IMR-90 (cell line): ENCODE data around the gene AKT2. TPM values are rescaled to one million over a fixed set of nuclear protein-coding genes. Genes with fewer than 3 reads are reported as not detected.

Experiments
- ATAC-seq: fragments of 200-7000 bp; cut with Tn5 transposase; 2 replicates; pipeline ENCODE4 v1.9.1; 2020; ENCODE audit warnings: low read depth, mild to moderate bottlenecking, moderate library complexity
- BruUV-seq: library from RNA; stranded (reverse); fragments of 400-500 nt; replicated peaks from 2 replicates; lab custom pipeline; 2021; lab: Mats Ljungman, UMichigan
- CTCF ChIA-PET: fragments of 300-600 bp; formaldehyde crosslinking; extraction: SDS; loops from one replicate; lab custom pipeline; 2021; ENCODE audit warnings: antibody characterized with exemption; lab: Yijun Ruan, JAX
- POLR2A ChIA-PET: fragments of 300-600 bp; sonication (Branson Sonifier 250); formaldehyde crosslinking; loops from one replicate; lab custom pipeline; 2022; ENCODE audit warnings: antibody characterized with exemption; ENCODE audit not compliant: unreplicated experiment; lab: Charles Lee
- DNase-seq: peaks from one replicate; pipeline ENCODE4 v3.0.0; 2013
- H2AFZ ChIP-seq: replicated peaks from 2 replicates; pipeline ENCODE3; 2013; ENCODE audit warnings: low read length, mild to moderate bottlenecking; ENCODE audit not compliant: poor library complexity
- H2AK5ac ChIP-seq: 2 replicates; pipeline ENCODE4 v1.6.1; 2013; ENCODE audit warnings: low read depth, low read length, inconsistent platforms
- H2AK9ac ChIP-seq: replicated peaks from 2 replicates; pipeline ENCODE3; 2013; ENCODE audit warnings: mild to moderate bottlenecking, low read depth, low read length, moderate library complexity; ENCODE audit not compliant: poor library complexity
- H2BK120ac ChIP-seq: 2 replicates; pipeline ENCODE4 v1.6.1; 2013; ENCODE audit warnings: low read depth, low read length, inconsistent platforms
- H2BK15ac ChIP-seq: 3 replicates; pipeline ENCODE4 v1.6.1; 2013; ENCODE audit warnings: low read depth, low read length, inconsistent platforms
- H2BK20ac ChIP-seq: 2 replicates; pipeline ENCODE4 v1.6.1; 2013; ENCODE audit warnings: low read depth, mild to moderate bottlenecking, inconsistent platforms, low read length, moderate library complexity
- H2BK5ac ChIP-seq: 2 replicates; pipeline ENCODE4 v1.6.1; 2013; ENCODE audit warnings: mild to moderate bottlenecking, low read depth, low read length, inconsistent platforms; ENCODE audit not compliant: poor library complexity, severe bottlenecking
- H3K14ac ChIP-seq: replicated peaks from 2 replicates; pipeline ENCODE4 v1.6.1; 2013; ENCODE audit warnings: low read depth, low read length, inconsistent platforms
- H3K18ac ChIP-seq: 2 replicates; pipeline ENCODE4 v1.6.1; 2013; ENCODE audit warnings: low read depth, low read length, control low read depth
- H3K23ac ChIP-seq: 2 replicates; pipeline ENCODE4 v1.6.1; 2013; ENCODE audit warnings: low read depth, low read length, inconsistent platforms
- H3K27ac ChIP-seq: 2 replicates; pipeline ENCODE4 v1.5.1; 2013; ENCODE audit warnings: mild to moderate bottlenecking, control low read depth, low read length; ENCODE audit not compliant: insufficient read depth
- H3K27me3 ChIP-seq: 2 replicates; pipeline ENCODE4 v1.6.1; 2013; ENCODE audit warnings: low read length; ENCODE audit not compliant: control insufficient read depth, insufficient read depth
- H3K36me3 ChIP-seq: 2 replicates; pipeline ENCODE4 v1.6.1; 2013; ENCODE audit warnings: low read length, mixed read lengths; ENCODE audit not compliant: control insufficient read depth, insufficient read depth
- H3K4ac ChIP-seq: 2 replicates; pipeline ENCODE4 v1.6.1; 2013; ENCODE audit warnings: low read depth, low read length, inconsistent platforms
- H3K4me1 ChIP-seq: 2 replicates; pipeline ENCODE4 v1.6.1; 2013; ENCODE audit warnings: low read length, mixed read lengths; ENCODE audit not compliant: control insufficient read depth, insufficient read depth
- H3K4me2 ChIP-seq: 2 replicates; pipeline ENCODE4 v1.6.1; 2013; ENCODE audit warnings: low read depth, mild to moderate bottlenecking, control low read depth, low read length, moderate library complexity
- H3K4me3 ChIP-seq: 2 replicates; pipeline ENCODE4 v1.5.1; 2013; ENCODE audit warnings: low read depth, mild to moderate bottlenecking, control low read depth, low read length, moderate library complexity; ENCODE audit not compliant: insufficient read depth
- H3K56ac ChIP-seq: 2 replicates; pipeline ENCODE4 v1.6.1; 2013; ENCODE audit warnings: low read length, inconsistent platforms; ENCODE audit not compliant: insufficient read depth; ENCODE audit errors: extremely low read depth
- H3K79me1 ChIP-seq, 2 experiments: 2 replicates each; pipeline ENCODE4 v1.6.1; 2013; ENCODE audit warnings: low read length in 2 of 2, inconsistent platforms in 1 of 2, low read depth in 1 of 2
- H3K9ac ChIP-seq: 2 replicates; pipeline ENCODE4 v1.6.1; 2013; ENCODE audit warnings: low read depth, low read length, control low read depth
- H3K9me1 ChIP-seq: 2 replicates; pipeline ENCODE4 v1.6.1; 2013; ENCODE audit warnings: low read length, inconsistent platforms; ENCODE audit not compliant: insufficient read depth
- H3K9me3 ChIP-seq: 2 replicates; pipeline ENCODE4 v1.6.1; 2013; ENCODE audit warnings: low read length; ENCODE audit not compliant: control insufficient read depth, insufficient read depth
- H4K20me1 ChIP-seq: 2 replicates; pipeline ENCODE4 v1.6.1; 2013; ENCODE audit warnings: low read length, inconsistent platforms; ENCODE audit not compliant: insufficient read depth
- H4K5ac ChIP-seq: 2 replicates; pipeline ENCODE4 v1.6.1; 2013; ENCODE audit warnings: mild to moderate bottlenecking, low read depth, low read length, control low read depth
- H4K8ac ChIP-seq, 2 experiments: 2 replicates each; pipeline ENCODE4 v1.6.1; 2013; ENCODE audit warnings: low read depth in 2 of 2, low read length in 2 of 2, control low read depth in 1 of 2, inconsistent platforms in 1 of 2
- H4K91ac ChIP-seq: 2 replicates; pipeline ENCODE4 v1.6.1; 2013; ENCODE audit warnings: low read depth, low read length, inconsistent platforms; ENCODE audit not compliant: insufficient read depth
- BHLHE40 ChIP-seq: fragments of 150-350 bp; IDR thresholded peaks from 2 replicates; pipeline ENCODE4 v1.6.1; 2016; ENCODE audit warnings: mild to moderate bottlenecking, low read depth, low read length
- CEBPB ChIP-seq: IDR thresholded peaks from 2 replicates; pipeline ENCODE4 v1.6.1; 2012; ENCODE audit warnings: low read depth, low read length, improper control_type of control experiment
- CHD1 ChIP-seq: IDR thresholded peaks from 2 replicates; pipeline ENCODE4 v1.6.1; 2012; ENCODE audit warnings: low read depth, low read length, improper control_type of control experiment
- FOS ChIP-seq: fragments of 150-350 bp; IDR thresholded peaks from 2 replicates; pipeline ENCODE4 v1.6.1; 2016; ENCODE audit warnings: low read depth, low read length
- MAFK ChIP-seq: IDR thresholded peaks from 2 replicates; pipeline ENCODE4 v1.6.1; 2012; ENCODE audit warnings: low read depth, low read length, improper control_type of control experiment
- MAZ ChIP-seq: IDR thresholded peaks from 2 replicates; pipeline ENCODE4 v1.6.1; 2012; ENCODE audit warnings: low read depth, mild to moderate bottlenecking, low read length, improper control_type of control experiment, moderate library complexity, borderline replicate concordance
- NFE2L2 ChIP-seq: fragments of 150-350 bp; IDR thresholded peaks from 2 replicates; pipeline ENCODE4 v1.6.1; 2016; ENCODE audit warnings: low read depth, mild to moderate bottlenecking, low read length
- RAD21 ChIP-seq: IDR thresholded peaks from 2 replicates; pipeline ENCODE4 v1.6.1; 2012; ENCODE audit warnings: low read length, improper control_type of control experiment
- RCOR1 ChIP-seq: IDR thresholded peaks from 2 replicates; pipeline ENCODE4 v1.6.1; 2012; ENCODE audit warnings: mild to moderate bottlenecking, low read length, improper control_type of control experiment; ENCODE audit not compliant: insufficient replicate concordance
- RFX5 ChIP-seq: IDR thresholded peaks from 2 replicates; pipeline ENCODE4 v1.8.0; 2012; ENCODE audit warnings: low read depth, mild to moderate bottlenecking, low read length, moderate library complexity
- SMC3 ChIP-seq: fragments of 150-350 bp; IDR thresholded peaks from 2 replicates; pipeline ENCODE4 v1.6.1; 2016; ENCODE audit warnings: low read depth, mild to moderate bottlenecking, antibody characterized with exemption, low read length, moderate library complexity
- WGBS, 2 experiments: methylation state at CpG; one replicate each; pipeline versions ENCODE4 v1.1.5 to v1.1.7; 2013; ENCODE audit warnings: missing lambda C conversion rate in 2 of 2; ENCODE audit not compliant: insufficient read length in 1 of 2; ENCODE audit errors: extremely low coverage in 2 of 2; 5-methylcytosine and 5-hydroxymethylcytosine counted together
- dilution Hi-C: fragments of 300-500 bp; cut with HindIII; formaldehyde crosslinking; loops from one replicate; pipeline ENCODE4 v1.14.3; 2018; ENCODE audit warnings: low sequenced_read_pairs; ENCODE audit not compliant: unreplicated experiment
- in situ Hi-C: fragments of 300-500 bp; cut with MboI; formaldehyde crosslinking; loops from 3 replicates; pipeline ENCODE4 v1.14.3; 2019; ENCODE audit warnings: low sequenced_read_pairs, inconsistent platforms, mixed read lengths
- intact Hi-C: fragments of 100-400 bp; cut with micrococcal nuclease; formaldehyde crosslinking; loops from 2 replicates; pipeline ENCODE4 v1.10.0; 2022
- polyA plus RNA-seq, 3 experiments: library from polyadenylated mRNA; depleted of rRNA; stranded (reverse); fragments of >200 nt; gene quantifications; 2 replicates each; pipeline ENCODE4 v1.2.3, GENCODE V29; 2012; ENCODE audit warnings: low replicate concordance in 1 of 3
- total RNA-seq: library from RNA; depleted of rRNA; stranded (reverse); fragments of >200 nt; gene quantifications from 2 replicates; pipeline ENCODE4 v1.2.3, GENCODE V29; 2012
- TF ChIP-seq, protein P1 (sequence below): conservative IDR thresholded peaks from 2 replicates; pipeline ENCODE4 v1.5.1; 2012; ENCODE audit warnings: mild to moderate bottlenecking, low read depth, low read length, improper control_type of control experiment
- TF ChIP-seq, protein P2 (sequence below): fragments of 150-350 bp; IDR thresholded peaks from 2 replicates; pipeline ENCODE4 v1.6.1; 2016; ENCODE audit warnings: low read depth, mild to moderate bottlenecking, low read length, moderate library complexity, borderline replicate concordance

AKT2 gene
- total and polyA plus RNA-seq, 2 of the 4 experiments (the other 2 are of a cell fraction), result 61.5 to 104 TPM

DNA sequence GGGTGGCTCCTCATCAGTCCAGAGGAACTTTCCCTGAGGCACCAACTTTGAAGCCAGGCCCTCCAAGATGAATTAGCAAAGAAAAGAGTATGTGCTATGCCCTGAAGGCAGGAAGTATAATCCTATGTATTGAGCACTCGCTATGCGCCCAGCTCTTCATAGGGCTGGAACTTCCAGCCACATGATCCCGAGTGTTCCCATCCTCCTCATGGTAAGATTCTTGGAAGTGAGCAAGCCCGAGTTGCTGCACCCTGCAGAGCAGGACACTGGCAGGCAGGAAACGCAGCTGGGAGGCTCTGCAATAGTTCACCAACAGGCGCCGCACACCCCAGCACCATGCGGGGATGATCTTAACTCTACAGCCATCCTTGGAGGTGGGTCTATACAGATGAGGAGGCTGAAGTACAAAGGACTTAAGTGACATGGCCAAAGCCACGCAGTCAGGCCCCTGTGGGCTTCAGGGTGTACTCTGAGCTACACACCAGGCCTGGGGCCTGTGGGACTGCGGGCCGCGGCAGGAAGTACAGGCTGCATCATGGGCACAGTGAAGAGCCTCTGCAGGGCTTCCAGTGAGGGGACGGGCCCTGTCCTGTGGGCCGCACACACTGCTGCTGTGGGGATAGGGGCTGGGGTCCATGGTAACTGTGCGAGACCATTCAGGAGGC lies 37.9 kb upstream of the AKT2 start:
- no peaks in the 10 kb centered on the region for H3K9me1 ChIP-seq
- no peak overlapping the region for H2AK5ac ChIP-seq
- peaks cover 6% of the 10 kb centered on the region; the same call in 1 of the 2 replicates for H4K20me1 ChIP-seq
- no peak overlapping the region for H3K14ac ChIP-seq
- H3K4ac ChIP-seq, result no peak overlapping the region
- H2BK20ac ChIP-seq, result no peak overlapping the region
- no peak overlapping the region for H2AFZ ChIP-seq
- no TSS peak for BruUV-seq
- H3K4me1 ChIP-seq, result no peaks in the 10 kb centered on the region
- peaks cover 0 to 5% of the 10 kb centered on the region in 2 experiments; a peak in 1 of 4 replicates for H3K79me1 ChIP-seq
- TF ChIP-seq FOS (no peak), RCOR1 (no peak), SMC3 (no peak), NFE2L2 (no peak), RAD21 (no peak), CEBPB (no peak), BHLHE40 (no peak), CHD1 (no peak), RFX5 (no peak), MAFK (no peak), MAZ (no peak)
- TF ChIP-seq, protein P1, sequence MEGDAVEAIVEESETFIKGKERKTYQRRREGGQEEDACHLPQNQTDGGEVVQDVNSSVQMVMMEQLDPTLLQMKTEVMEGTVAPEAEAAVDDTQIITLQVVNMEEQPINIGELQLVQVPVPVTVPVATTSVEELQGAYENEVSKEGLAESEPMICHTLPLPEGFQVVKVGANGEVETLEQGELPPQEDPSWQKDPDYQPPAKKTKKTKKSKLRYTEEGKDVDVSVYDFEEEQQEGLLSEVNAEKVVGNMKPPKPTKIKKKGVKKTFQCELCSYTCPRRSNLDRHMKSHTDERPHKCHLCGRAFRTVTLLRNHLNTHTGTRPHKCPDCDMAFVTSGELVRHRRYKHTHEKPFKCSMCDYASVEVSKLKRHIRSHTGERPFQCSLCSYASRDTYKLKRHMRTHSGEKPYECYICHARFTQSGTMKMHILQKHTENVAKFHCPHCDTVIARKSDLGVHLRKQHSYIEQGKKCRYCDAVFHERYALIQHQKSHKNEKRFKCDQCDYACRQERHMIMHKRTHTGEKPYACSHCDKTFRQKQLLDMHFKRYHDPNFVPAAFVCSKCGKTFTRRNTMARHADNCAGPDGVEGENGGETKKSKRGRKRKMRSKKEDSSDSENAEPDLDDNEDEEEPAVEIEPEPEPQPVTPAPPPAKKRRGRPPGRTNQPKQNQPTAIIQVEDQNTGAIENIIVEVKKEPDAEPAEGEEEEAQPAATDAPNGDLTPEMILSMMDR, result no peak
- TF ChIP-seq, protein P2, sequence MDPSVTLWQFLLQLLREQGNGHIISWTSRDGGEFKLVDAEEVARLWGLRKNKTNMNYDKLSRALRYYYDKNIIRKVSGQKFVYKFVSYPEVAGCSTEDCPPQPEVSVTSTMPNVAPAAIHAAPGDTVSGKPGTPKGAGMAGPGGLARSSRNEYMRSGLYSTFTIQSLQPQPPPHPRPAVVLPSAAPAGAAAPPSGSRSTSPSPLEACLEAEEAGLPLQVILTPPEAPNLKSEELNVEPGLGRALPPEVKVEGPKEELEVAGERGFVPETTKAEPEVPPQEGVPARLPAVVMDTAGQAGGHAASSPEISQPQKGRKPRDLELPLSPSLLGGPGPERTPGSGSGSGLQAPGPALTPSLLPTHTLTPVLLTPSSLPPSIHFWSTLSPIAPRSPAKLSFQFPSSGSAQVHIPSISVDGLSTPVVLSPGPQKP, result no peak
- H3K27me3 ChIP-seq, result no peaks in the 10 kb centered on the region
- H3K36me3 ChIP-seq, result peaks cover 63% of the 10 kb centered on the region
- H3K27ac ChIP-seq, result no peak overlapping the region
- no peak overlapping the region for H2BK5ac ChIP-seq
- dilution Hi-C loops, result no loop called here
- no peak overlapping the region for H2BK15ac ChIP-seq
- no peak overlapping the region for H3K4me3 ChIP-seq
- no peak for ATAC-seq
- H3K9ac ChIP-seq, result no peak overlapping the region
- in situ Hi-C loops, result loop anchor here (25.0 kb wide), 1 partner anchor 189 kb away; no protein-coding TSS in a partner anchor
- H2AK9ac ChIP-seq, result no peak overlapping the region
- no peak overlapping the region for H3K4me2 ChIP-seq
- DNase-seq, result no peak
- H3K56ac ChIP-seq, result no peak overlapping the region
- H2BK120ac ChIP-seq, result no peak overlapping the region
- H3K23ac ChIP-seq, result no peak overlapping the region
- no peak overlapping the region for H3K18ac ChIP-seq
- H3K9me3 ChIP-seq, result no peaks in the 10 kb centered on the region
- H4K5ac ChIP-seq, result no peak overlapping the region
- ChIA-PET CTCF (no interaction called here), POLR2A (no interaction called here)
- H4K91ac ChIP-seq, result no peak overlapping the region
- WGBS, 2 experiments, result 90% methylated on average over 2 of the region's 15 CpGs; no CpG with 5 or more reads in 1 of the 2 experiments
- intact Hi-C loops, result no loop called here
- no peak overlapping the region for H4K8ac ChIP-seq
